ENCODE data around the gene SERPINB6.

GRCh38 chr6:2951728-2952127, 19.6 kb downstream of the SERPINB6 start:
- TF ChIP-seq EZH2phosphoT487 (IDR thresholded peaks at IDR 0.05; ENCODE audit: borderline replicate concordance, low read length) (no peak), CTCF (IDR thresholded peaks at IDR 0.05; ENCODE audit: low read depth, low read length, poor library complexity, severe bottlenecking) (no peak)
